Activated CD4-positive, alpha-beta T cell treated with anti-CD3 and anti-CD28 coated beads for 48 hours (primary cell): ENCODE data around the gene DHX32.
"Not testable (repeated sequence)": the region's sequence is repeated elsewhere in the genome, so short reads cannot be mapped to it uniquely, and the experiment has no call there.

Source experiments
- DNase-seq: peaks from one replicate; pipeline ENCODE4 v3.0.0-alpha.2; 2020

Gene DHX32

GRCh38 chr10:125881192-125881591 is at the start of gene DHX32:
TSS of gene DHX32 (minus strand) at chr10:125881292. CDS start at chr10:125880824, 468 bp downstream.
- DNase-seq: no peak

GRCh38 chr10:125929618-125930017 is 48.5 kb upstream of the DHX32 start:
- DNase-seq: no peak

GRCh38 chr10:125928928-125929585 is 48.0 kb upstream of the DHX32 start:
- no peak for DNase-seq

- DNase-seq: not testable (repeated sequence)
Observed at GRCh38 chr10:125927265-125927664, 46.2 kb upstream of the DHX32 start.

GRCh38 chr10:125926247-125926646 is 45.2 kb upstream of the DHX32 start:
- DNase-seq: no peak

GRCh38 chr10:125925262-125925834 is 44.3 kb upstream of the DHX32 start:
- DNase-seq: no peak

- DNase-seq: not testable (repeated sequence)
Observed at GRCh38 chr10:125921643-125922306, 40.7 kb upstream of the DHX32 start.

GRCh38 chr10:125917704-125918361 is 36.7 kb upstream of the DHX32 start:
- DNase-seq: not testable (repeated sequence)

GRCh38 chr10:125916977-125917376 is 35.9 kb upstream of the DHX32 start:
- no peak for DNase-seq

GRCh38 chr10:125913277-125913676 is 32.2 kb upstream of the DHX32 start:
- DNase-seq: not testable (repeated sequence)

GRCh38 chr10:125911990-125912389 is 30.9 kb upstream of the DHX32 start:
- DNase-seq: no peak

GRCh38 chr10:125911145-125911544 is 30.1 kb upstream of the DHX32 start:
- no peak for DNase-seq

GRCh38 chr10:125909491-125909890 is 28.4 kb upstream of the DHX32 start:
- DNase-seq: not testable (repeated sequence)

GRCh38 chr10:125908813-125909212 is 27.7 kb upstream of the DHX32 start:
- DNase-seq: not testable (repeated sequence)

GRCh38 chr10:125907598-125907997 is 26.5 kb upstream of the DHX32 start:
- not testable (repeated sequence) for DNase-seq

GRCh38 chr10:125905069-125905994 is 24.2 kb upstream of the DHX32 start:
- DNase-seq: not testable (repeated sequence)

GRCh38 chr10:125903135-125903640 is 22.1 kb upstream of the DHX32 start:
- DNase-seq: not testable (repeated sequence)

- DNase-seq: not testable (repeated sequence)
Observed at GRCh38 chr10:125900963-125901362, 19.9 kb upstream of the DHX32 start.

- DNase-seq: not testable (repeated sequence)
Observed at GRCh38 chr10:125897317-125897716, 16.2 kb upstream of the DHX32 start.

GRCh38 chr10:125896088-125896934 is 15.2 kb upstream of the DHX32 start, which contains the start of gene FANK1:
TSS of gene FANK1 (plus strand) at chr10:125896564. CDS start at chr10:125896643, 79 bp downstream.
- peak; percentile 88 for DNase-seq
